ENCODE results near the gene NUDT6.

The NUDT6 gene

GRCh38 chr4:122894827-122895226 lies 27.6 kb downstream of the NUDT6 start:
- no peak overlapping the region for H2AFZ ChIP-seq (ENCODE audit: low read depth, low read length)
- H3K4ac ChIP-seq (ENCODE audit: low read depth in 1 of 2, low read length in 2 of 2) = no peak overlapping the region
- no peak overlapping the region for H2BK12ac ChIP-seq (ENCODE audit: low read length in 2 of 2)
- no peak overlapping the region for H3K14ac ChIP-seq (ENCODE audit: low read length in 2 of 2)
- peak overlapping the region; percentile 38 for H3K27ac ChIP-seq (ENCODE audit: low read length, poor library complexity, severe bottlenecking)
- no peak overlapping the region for H3K18ac ChIP-seq (ENCODE audit: low read depth in 1 of 2, low read length in 2 of 2)
- no peak overlapping the region for H3K4me2 ChIP-seq (ENCODE audit: low read length, poor library complexity, severe bottlenecking)
- H2BK5ac ChIP-seq (ENCODE audit: low read depth, low read length, poor library complexity, severe bottlenecking) = no peak overlapping the region
- H2BK15ac ChIP-seq (ENCODE audit: low read depth, poor library complexity, severe bottlenecking) = no peak overlapping the region
- H3K4me3 ChIP-seq (ENCODE audit: insufficient read depth in 1 of 2, low read depth in 1 of 2, low read length in 2 of 2) = no peak overlapping the region
- no peaks in the 10 kb centered on the region for H3K27me3 ChIP-seq (ENCODE audit: control insufficient read depth in 1 of 2, insufficient read depth in 1 of 2, low read length in 2 of 2)
- no peak for DNase-seq
- H2AK5ac ChIP-seq (ENCODE audit: low read length, severe bottlenecking) = no peak overlapping the region
- H3K9ac ChIP-seq (ENCODE audit: low read length) = no peak overlapping the region
- no peak overlapping the region for H4K8ac ChIP-seq (ENCODE audit: low read length)
- no peak overlapping the region for H2BK120ac ChIP-seq (ENCODE audit: low read depth, low read length)
- no peak overlapping the region for H4K91ac ChIP-seq (ENCODE audit: low read length)
- peaks cover 7% of the 10 kb centered on the region for H3K4me1 ChIP-seq (ENCODE audit: control insufficient read depth, insufficient read depth, low read depth, low read length)
- H3K9me3 ChIP-seq (ENCODE audit: control insufficient read depth, low read length) = no peaks in the 10 kb centered on the region
- no peak overlapping the region for H3K23ac ChIP-seq (ENCODE audit: low read length in 2 of 2)
- 90% methylated on average over 2 of the region's 3 CpGs for WGBS
- H3K79me1 ChIP-seq (replicated peaks; ENCODE audit: low read length, poor library complexity, severe bottlenecking) = peaks cover 8% of the 10 kb centered on the region
- H3K36me3 ChIP-seq (ENCODE audit: control insufficient read depth in 1 of 2, insufficient read depth in 2 of 2, low read depth in 1 of 2, low read length in 2 of 2) = peaks cover 6 to 56% of the 10 kb centered on the region in 2 experiments

- no peak overlapping the region for H3K14ac ChIP-seq (ENCODE audit: low read length in 2 of 2)
- H2BK120ac ChIP-seq (ENCODE audit: low read depth, low read length) = no peak overlapping the region
- no peak overlapping the region for H3K4ac ChIP-seq (ENCODE audit: low read depth in 1 of 2, low read length in 2 of 2)
- peaks cover 11% of the 10 kb centered on the region for H3K79me1 ChIP-seq (replicated peaks; ENCODE audit: low read length, poor library complexity, severe bottlenecking)
- H3K4me2 ChIP-seq (ENCODE audit: low read length, poor library complexity, severe bottlenecking) = no peak overlapping the region
- no peak overlapping the region for H2AK5ac ChIP-seq (ENCODE audit: low read length, severe bottlenecking)
- H3K23ac ChIP-seq (ENCODE audit: low read length in 2 of 2) = no peak overlapping the region
- no peaks in the 10 kb centered on the region for H3K27me3 ChIP-seq (ENCODE audit: control insufficient read depth in 1 of 2, insufficient read depth in 1 of 2, low read length in 2 of 2)
- no peak overlapping the region for H2BK15ac ChIP-seq (ENCODE audit: low read depth, poor library complexity, severe bottlenecking)
- H3K4me3 ChIP-seq (ENCODE audit: insufficient read depth in 1 of 2, low read depth in 1 of 2, low read length in 2 of 2) = no peak overlapping the region
- no peak overlapping the region for H4K91ac ChIP-seq (ENCODE audit: low read length)
- WGBS = 100% methylated on average over 1 of the region's 2 CpGs
- no peak overlapping the region for H4K8ac ChIP-seq (ENCODE audit: low read length)
- no peak overlapping the region for H2BK12ac ChIP-seq (ENCODE audit: low read length in 2 of 2)
- H3K27ac ChIP-seq (ENCODE audit: low read length, poor library complexity, severe bottlenecking) = no peak overlapping the region
- H3K9ac ChIP-seq (ENCODE audit: low read length) = no peak overlapping the region
- no peak for DNase-seq
- no peak overlapping the region for H2BK5ac ChIP-seq (ENCODE audit: low read depth, low read length, poor library complexity, severe bottlenecking)
- no peaks in the 10 kb centered on the region for H3K9me3 ChIP-seq (ENCODE audit: control insufficient read depth, low read length)
- no peak overlapping the region for H2AFZ ChIP-seq (ENCODE audit: low read depth, low read length)
- peaks cover 2% of the 10 kb centered on the region for H3K4me1 ChIP-seq (ENCODE audit: control insufficient read depth, insufficient read depth, low read depth, low read length)
- H3K36me3 ChIP-seq (ENCODE audit: control insufficient read depth in 1 of 2, insufficient read depth in 2 of 2, low read depth in 1 of 2, low read length in 2 of 2) = peaks cover 3 to 77% of the 10 kb centered on the region in 2 experiments
- H3K18ac ChIP-seq (ENCODE audit: low read depth in 1 of 2, low read length in 2 of 2) = no peak overlapping the region
Measured at GRCh38 chr4:122890147-122890795, 32.1 kb downstream of the NUDT6 start.

GRCh38 chr4:122889726-122890125 lies 32.7 kb downstream of the NUDT6 start:
- Histone ChIP-seq H3K4me3 (ENCODE audit: insufficient read depth in 1 of 2, low read depth in 1 of 2, low read length in 2 of 2) (no peak overlapping the region), H3K27me3 (ENCODE audit: control insufficient read depth in 1 of 2, insufficient read depth in 1 of 2, low read length in 2 of 2) (no peaks in the 10 kb centered on the region), H4K8ac (ENCODE audit: low read length) (no peak overlapping the region), H3K9ac (ENCODE audit: low read length) (no peak overlapping the region), H2BK15ac (ENCODE audit: low read depth, poor library complexity, severe bottlenecking) (no peak overlapping the region), H3K36me3 (ENCODE audit: control insufficient read depth in 1 of 2, insufficient read depth in 2 of 2, low read depth in 1 of 2, low read length in 2 of 2) (peaks cover 3 to 79% of the 10 kb centered on the region in 2 experiments), H2AK5ac (ENCODE audit: low read length, severe bottlenecking) (no peak overlapping the region), H3K23ac (ENCODE audit: low read length in 2 of 2) (no peak overlapping the region), H3K27ac (ENCODE audit: low read length, poor library complexity, severe bottlenecking) (no peak overlapping the region), H2BK5ac (ENCODE audit: low read depth, low read length, poor library complexity, severe bottlenecking) (no peak overlapping the region), H3K4me1 (ENCODE audit: control insufficient read depth, insufficient read depth, low read depth, low read length) (peaks cover 2% of the 10 kb centered on the region), H3K4me2 (ENCODE audit: low read length, poor library complexity, severe bottlenecking) (no peak overlapping the region), H4K91ac (ENCODE audit: low read length) (no peak overlapping the region), H2BK12ac (ENCODE audit: low read length in 2 of 2) (no peak overlapping the region), H3K79me1 (replicated peaks; ENCODE audit: low read length, poor library complexity, severe bottlenecking) (peaks cover 11% of the 10 kb centered on the region), H3K9me3 (ENCODE audit: control insufficient read depth, low read length) (no peaks in the 10 kb centered on the region), H2AFZ (ENCODE audit: low read depth, low read length) (no peak overlapping the region), H3K14ac (ENCODE audit: low read length in 2 of 2) (no peak overlapping the region), H3K18ac (ENCODE audit: low read depth in 1 of 2, low read length in 2 of 2) (no peak overlapping the region), H3K4ac (ENCODE audit: low read depth in 1 of 2, low read length in 2 of 2) (no peak overlapping the region), H2BK120ac (ENCODE audit: low read depth, low read length) (no peak overlapping the region)
- DNase-seq = no peak
- no CpG with 5 or more reads among the region's 1 CpG for WGBS

GRCh38 chr4:122884499-122884898 lies 37.9 kb downstream of the NUDT6 start:
- Histone ChIP-seq H2BK120ac (ENCODE audit: low read depth, low read length) (no peak overlapping the region), H3K4ac (ENCODE audit: low read depth in 1 of 2, low read length in 2 of 2) (no peak overlapping the region), H3K27me3 (ENCODE audit: control insufficient read depth in 1 of 2, insufficient read depth in 1 of 2, low read length in 2 of 2) (no peaks in the 10 kb centered on the region), H3K36me3 (ENCODE audit: control insufficient read depth in 1 of 2, insufficient read depth in 2 of 2, low read depth in 1 of 2, low read length in 2 of 2) (peaks cover 18 to 76% of the 10 kb centered on the region in 2 experiments), H3K14ac (ENCODE audit: low read length in 2 of 2) (no peak overlapping the region), H2BK12ac (ENCODE audit: low read length in 2 of 2) (no peak overlapping the region), H3K4me2 (ENCODE audit: low read length, poor library complexity, severe bottlenecking) (no peak overlapping the region), H2AK5ac (ENCODE audit: low read length, severe bottlenecking) (no peak overlapping the region), H3K23ac (ENCODE audit: low read length in 2 of 2) (no peak overlapping the region), H4K91ac (ENCODE audit: low read length) (no peak overlapping the region), H3K9me3 (ENCODE audit: control insufficient read depth, low read length) (no peaks in the 10 kb centered on the region), H3K27ac (ENCODE audit: low read length, poor library complexity, severe bottlenecking) (no peak overlapping the region), H2BK5ac (ENCODE audit: low read depth, low read length, poor library complexity, severe bottlenecking) (no peak overlapping the region), H2BK15ac (ENCODE audit: low read depth, poor library complexity, severe bottlenecking) (no peak overlapping the region), H3K4me3 (ENCODE audit: insufficient read depth in 1 of 2, low read depth in 1 of 2, low read length in 2 of 2) (no peak overlapping the region), H2AFZ (ENCODE audit: low read depth, low read length) (no peak overlapping the region), H3K4me1 (ENCODE audit: control insufficient read depth, insufficient read depth, low read depth, low read length) (no peaks in the 10 kb centered on the region), H3K79me1 (replicated peaks; ENCODE audit: low read length, poor library complexity, severe bottlenecking) (peaks cover 19% of the 10 kb centered on the region), H3K9ac (ENCODE audit: low read length) (no peak overlapping the region), H3K18ac (ENCODE audit: low read depth in 1 of 2, low read length in 2 of 2) (no peak overlapping the region), H4K8ac (ENCODE audit: low read length) (no peak overlapping the region)
- 100% methylated on average over 1 of the region's 1 CpG for WGBS
- no peak for DNase-seq
